Measurements from ENCODE around the gene C11orf58. TPM values are rescaled to one million over a fixed set of nuclear protein-coding genes. Genes with fewer than 3 reads are reported as not detected.

C11orf58 gene
- total and polyA plus RNA-seq, 9 donors = 131 to 175 (median 155) TPM

DNA sequence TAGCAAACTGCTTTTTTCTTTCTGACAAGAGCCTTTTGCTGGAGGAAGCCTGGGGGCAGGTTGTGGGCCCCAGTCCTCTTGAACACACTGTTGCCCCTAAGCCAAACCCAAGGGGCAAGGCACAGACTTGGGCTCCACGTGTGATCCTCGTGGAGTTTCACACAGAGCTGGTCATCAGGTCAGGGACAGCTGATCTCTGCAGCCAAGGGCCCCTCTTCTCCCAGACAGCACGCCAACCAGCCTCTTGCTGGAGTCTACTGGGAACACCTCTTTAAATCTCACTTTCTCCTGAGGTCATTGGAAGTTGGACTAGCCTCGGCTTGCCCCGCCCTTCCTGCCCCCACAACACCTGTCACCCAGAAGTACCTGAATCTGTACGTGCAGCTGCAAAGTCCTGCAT is 39.8 kb downstream of the C11orf58 start:
- Histone ChIP-seq H3K4me3 (no peak overlapping the region), H3K4me1 (ENCODE audit: insufficient read depth) (no peaks in the 10 kb centered on the region), H3K27ac (no peak overlapping the region), H3K27me3 (no peaks in the 10 kb centered on the region), H3K9me3 (no peaks in the 10 kb centered on the region), H3K36me3 (no peaks in the 10 kb centered on the region)
- TF ChIP-seq, protein P1, sequence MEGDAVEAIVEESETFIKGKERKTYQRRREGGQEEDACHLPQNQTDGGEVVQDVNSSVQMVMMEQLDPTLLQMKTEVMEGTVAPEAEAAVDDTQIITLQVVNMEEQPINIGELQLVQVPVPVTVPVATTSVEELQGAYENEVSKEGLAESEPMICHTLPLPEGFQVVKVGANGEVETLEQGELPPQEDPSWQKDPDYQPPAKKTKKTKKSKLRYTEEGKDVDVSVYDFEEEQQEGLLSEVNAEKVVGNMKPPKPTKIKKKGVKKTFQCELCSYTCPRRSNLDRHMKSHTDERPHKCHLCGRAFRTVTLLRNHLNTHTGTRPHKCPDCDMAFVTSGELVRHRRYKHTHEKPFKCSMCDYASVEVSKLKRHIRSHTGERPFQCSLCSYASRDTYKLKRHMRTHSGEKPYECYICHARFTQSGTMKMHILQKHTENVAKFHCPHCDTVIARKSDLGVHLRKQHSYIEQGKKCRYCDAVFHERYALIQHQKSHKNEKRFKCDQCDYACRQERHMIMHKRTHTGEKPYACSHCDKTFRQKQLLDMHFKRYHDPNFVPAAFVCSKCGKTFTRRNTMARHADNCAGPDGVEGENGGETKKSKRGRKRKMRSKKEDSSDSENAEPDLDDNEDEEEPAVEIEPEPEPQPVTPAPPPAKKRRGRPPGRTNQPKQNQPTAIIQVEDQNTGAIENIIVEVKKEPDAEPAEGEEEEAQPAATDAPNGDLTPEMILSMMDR (IDR thresholded peaks at IDR 0.05) = no peak
- TF ChIP-seq EP300 (IDR thresholded peaks at IDR 0.05) (no peak), POLR2A (IDR thresholded peaks at IDR 0.05) (no peak)
- DNase-seq = no peak
- WGBS, 3 donors = 80 to 93% (median 81%) methylated on average over 6 of the region's 6 CpGs
- intact Hi-C loops (cut with DNase I) = no loop called here

DNA sequence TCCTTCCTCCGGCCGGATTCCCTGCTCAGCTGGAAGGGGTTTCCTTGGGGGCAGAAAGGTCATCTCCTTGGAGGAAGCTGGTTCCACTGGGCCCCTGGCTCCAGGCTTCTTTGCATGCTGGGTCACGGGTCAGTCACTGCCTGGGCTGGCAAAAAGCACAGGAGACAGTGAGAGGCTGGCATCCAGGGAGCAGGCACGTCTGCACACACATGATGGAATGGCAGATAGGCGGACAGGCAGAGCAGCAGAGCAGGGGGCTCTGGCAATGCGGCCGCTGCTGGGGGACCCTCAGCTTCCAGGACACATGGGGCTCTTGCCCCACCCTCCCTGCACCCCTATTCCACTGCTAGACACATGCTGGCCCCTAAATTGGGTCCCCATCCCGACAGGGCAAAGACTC is 40.4 kb downstream of the C11orf58 start:
- TF ChIP-seq EP300 (IDR thresholded peaks at IDR 0.05) (no peak), POLR2A (IDR thresholded peaks at IDR 0.05) (no peak)
- TF ChIP-seq, protein P1 (IDR thresholded peaks at IDR 0.05) = no peak
- intact Hi-C loops (cut with DNase I) = no loop called here
- WGBS, 3 donors = 89 to 94% (median 92%) methylated on average over 8 of the region's 8 CpGs

DNA sequence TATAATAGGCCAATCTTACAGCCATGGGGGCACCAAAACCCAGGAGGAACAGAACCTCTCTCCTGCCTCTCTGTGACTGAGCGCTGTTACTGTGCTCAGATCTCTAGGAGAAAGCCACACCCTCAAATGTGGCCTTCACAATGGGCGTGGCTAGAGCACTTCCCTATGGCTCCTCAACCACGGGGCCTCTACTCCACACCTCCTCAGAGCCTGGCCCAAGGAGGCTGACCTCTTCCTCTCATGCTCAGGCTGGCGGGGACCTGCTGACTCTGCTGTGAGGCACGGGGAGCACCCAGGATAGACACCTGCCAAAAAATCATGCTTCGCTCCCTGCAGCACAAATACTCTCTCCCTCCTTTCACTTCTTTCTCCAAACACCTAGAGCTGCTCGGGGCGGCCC is 41.0 kb downstream of the C11orf58 start:
- Histone ChIP-seq H3K27ac (no peak overlapping the region), H3K27me3 (no peaks in the 10 kb centered on the region), H3K4me1 (ENCODE audit: insufficient read depth) (no peaks in the 10 kb centered on the region), H3K9me3 (no peaks in the 10 kb centered on the region), H3K36me3 (no peaks in the 10 kb centered on the region), H3K4me3 (no peak overlapping the region)
- intact Hi-C loops (cut with DNase I) = no loop called here
- 87 to 89% (median 89%) methylated on average over 8 of the region's 8 CpGs for WGBS, 3 donors
- no peak for DNase-seq
- TF ChIP-seq POLR2A (IDR thresholded peaks at IDR 0.05) = no peak

More for the DNA sequence above, 40.4 kb downstream of the C11orf58 start:
- DNase-seq = no peak
- no peaks in the 10 kb centered on the region for H3K4me1 ChIP-seq (ENCODE audit: insufficient read depth)
- H3K27ac ChIP-seq = no peak overlapping the region
- H3K4me3 ChIP-seq = no peak overlapping the region
- H3K36me3 ChIP-seq = no peaks in the 10 kb centered on the region
- no peaks in the 10 kb centered on the region for H3K27me3 ChIP-seq
- no peaks in the 10 kb centered on the region for H3K9me3 ChIP-seq

DNA sequence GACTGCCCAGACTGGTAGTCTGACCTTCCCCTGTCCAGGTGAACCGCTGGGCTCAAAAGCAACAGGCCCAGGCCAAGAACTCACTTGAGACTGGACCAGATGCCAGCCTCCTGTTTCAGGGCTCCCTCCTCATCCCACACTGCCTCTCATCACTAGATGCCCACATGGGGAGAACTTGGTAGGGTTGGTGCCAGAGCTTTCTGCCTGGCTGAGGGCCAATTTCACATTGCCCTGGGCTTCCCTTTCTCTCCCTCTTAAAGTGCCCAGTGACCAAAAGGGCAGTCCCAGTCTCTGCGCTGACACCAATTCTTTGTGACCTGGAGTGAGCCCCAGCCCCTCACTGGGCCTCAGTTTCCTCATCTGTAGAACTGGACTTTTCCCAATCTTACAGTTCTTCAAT is 41.7 kb downstream of the C11orf58 start:
- Histone ChIP-seq H3K27ac (no peak overlapping the region), H3K4me3 (no peak overlapping the region), H3K36me3 (no peaks in the 10 kb centered on the region), H3K27me3 (no peaks in the 10 kb centered on the region), H3K9me3 (no peaks in the 10 kb centered on the region), H3K4me1 (ENCODE audit: insufficient read depth) (no peaks in the 10 kb centered on the region)
- WGBS, 3 donors = 97 to 98% (median 97%) methylated on average over 2 of the region's 2 CpGs
- intact Hi-C loops (cut with DNase I) = no loop called here
- no peak for DNase-seq
- TF ChIP-seq POLR2A (IDR thresholded peaks at IDR 0.05) (no peak), EP300 (IDR thresholded peaks at IDR 0.05) (no peak)
- TF ChIP-seq, protein P1 (IDR thresholded peaks at IDR 0.05) = no peak

DNA sequence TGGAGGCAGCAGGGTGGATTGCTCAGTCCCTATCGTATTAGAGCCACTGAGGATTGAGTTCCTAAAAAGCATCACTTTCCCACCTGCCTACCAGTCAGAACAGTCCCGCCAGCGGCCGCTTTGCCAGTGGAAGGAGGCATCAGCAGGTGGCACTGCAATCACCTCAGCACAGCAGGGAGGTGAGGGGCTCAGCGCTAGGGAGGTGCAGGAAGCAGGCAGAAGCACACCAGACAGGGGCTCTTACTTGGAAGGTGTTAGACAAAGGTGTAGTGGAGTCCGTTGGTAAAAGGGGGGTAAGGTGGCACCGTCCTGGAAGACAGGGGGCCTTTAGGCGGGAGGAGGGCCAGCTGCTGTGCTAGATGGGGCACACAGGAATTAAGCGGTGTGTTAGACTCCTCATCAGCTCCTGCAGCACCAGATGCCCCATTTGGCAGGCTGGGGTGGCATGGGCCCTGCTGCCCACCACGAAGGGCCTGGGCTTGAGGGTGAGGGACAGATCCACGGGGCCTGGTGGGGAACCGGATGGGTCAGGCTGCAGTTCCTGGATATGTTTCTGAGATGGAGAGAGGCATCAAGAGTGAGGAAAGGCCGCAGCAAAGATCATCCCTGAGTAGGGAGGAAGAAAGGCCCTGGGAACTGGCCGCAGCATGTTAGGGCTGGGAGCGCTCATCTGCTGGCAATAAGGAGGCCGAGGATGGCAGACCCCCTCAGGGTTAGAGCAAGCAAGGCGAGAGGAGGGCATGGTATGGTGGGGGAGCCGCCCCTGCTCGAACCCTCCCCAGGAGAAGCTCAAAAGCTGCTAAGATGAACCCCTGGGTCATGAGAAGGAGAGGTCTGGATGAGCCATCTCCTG is 42.5 kb downstream of the C11orf58 start:
- Histone ChIP-seq H3K36me3 (no peaks in the 10 kb centered on the region), H3K27ac (no peak overlapping the region)
- no peak for DNase-seq

More for the DNA sequence above, 42.5 kb downstream of the C11orf58 start:
- Histone ChIP-seq H3K4me3 (no peak overlapping the region), H3K27me3 (no peaks in the 10 kb centered on the region), H3K4me1 (ENCODE audit: insufficient read depth) (no peaks in the 10 kb centered on the region), H3K9me3 (no peaks in the 10 kb centered on the region)
- intact Hi-C loops (cut with DNase I) = no loop called here
- 90 to 91% (median 90%) methylated on average over 19 of the region's 19 CpGs for WGBS, 3 donors
- TF ChIP-seq POLR2A (IDR thresholded peaks at IDR 0.05) (no peak), EP300 (IDR thresholded peaks at IDR 0.05) (no peak)
- TF ChIP-seq, protein P1 (IDR thresholded peaks at IDR 0.05) = no peak
